ENCODE results near the gene CAMK2N2. TPM values are rescaled to one million over a fixed set of nuclear protein-coding genes. Genes with fewer than 3 reads are reported as not detected.

The CAMK2N2 gene
- total RNA-seq, 1 donor from 2014 or later, result 2.6 TPM

- peak overlapping the region; percentile 88 for H3K4me3 ChIP-seq (ENCODE audit: insufficient read depth, low read depth, low read length)
- peak overlapping the region; percentile 100 for H3K4me2 ChIP-seq (ENCODE audit: low read length)
- H2AFZ ChIP-seq (ENCODE audit: low read depth, low read length), result peak overlapping the region; percentile 96
- no peaks in the 10 kb centered on the region for H3K9me3 ChIP-seq (ENCODE audit: insufficient read depth, low read depth, low read length)
- peak; percentile 89 for TF ChIP-seq CTCF (IDR thresholded peaks at IDR 0.05; ENCODE audit: insufficient read depth, low read depth, low read length)
- no peak for TF ChIP-seq EZH2 (IDR thresholded peaks at IDR 0.05; ENCODE audit: insufficient read depth, low read length)
- peak overlapping the region; percentile 55 for H3K27ac Mint-ChIP-seq (ENCODE audit: unreplicated experiment)
- H3K27ac ChIP-seq (ENCODE audit: low read depth, low read length), result no peak overlapping the region
- H3K4me3 Mint-ChIP-seq (ENCODE audit: unreplicated experiment), result peak overlapping the region; percentile 95
- H3K4me1 Mint-ChIP-seq (ENCODE audit: low read depth, unreplicated experiment), result peaks cover 4% of the 10 kb centered on the region
- DNase-seq (ENCODE audit: low read depth) (peak; percentile 57), FAIRE-seq (no peak)
- peaks cover 12% of the 10 kb centered on the region for H3K79me2 ChIP-seq (ENCODE audit: insufficient read depth, low read length)
- H3K27me3 ChIP-seq (ENCODE audit: insufficient read depth, low read length), result no peaks in the 10 kb centered on the region
- peaks cover 20% of the 10 kb centered on the region for H4K20me1 ChIP-seq (ENCODE audit: insufficient read depth, low read length)
- no peaks in the 10 kb centered on the region for H3K9me3 Mint-ChIP-seq (ENCODE audit: unreplicated experiment)
- peaks cover 2% of the 10 kb centered on the region for H3K27me3 Mint-ChIP-seq (ENCODE audit: low read depth, unreplicated experiment)
- peaks cover 7% of the 10 kb centered on the region for H3K4me1 ChIP-seq (ENCODE audit: insufficient read depth, low read length)
- no peaks in the 10 kb centered on the region for H3K36me3 Mint-ChIP-seq (ENCODE audit: low read depth, unreplicated experiment)
- H3K36me3 ChIP-seq (ENCODE audit: insufficient read depth, low read length), result no peaks in the 10 kb centered on the region
- peak overlapping the region; percentile 96 for H3K9ac ChIP-seq (ENCODE audit: low read length)
Measured at GRCh38 chr3:184250167-184250828, 11.1 kb downstream of the CAMK2N2 start.

- H3K4me3 ChIP-seq (ENCODE audit: insufficient read depth, low read depth, low read length), result peak within 1 kb of the TSS; percentile 88
- peak within 1 kb of the TSS; percentile 98 for H2AFZ ChIP-seq (ENCODE audit: low read depth, low read length)
- no peak for TF ChIP-seq EZH2 (IDR thresholded peaks at IDR 0.05; ENCODE audit: insufficient read depth, low read length)
- TF ChIP-seq CTCF (IDR thresholded peaks at IDR 0.05; ENCODE audit: insufficient read depth, low read depth, low read length), result peak; percentile 34
- peaks cover 4% of the 10 kb centered on the region for H3K4me1 Mint-ChIP-seq (ENCODE audit: low read depth, unreplicated experiment)
- H3K27ac Mint-ChIP-seq (ENCODE audit: unreplicated experiment), result peak within 1 kb of the TSS; percentile 98
- H3K4me1 ChIP-seq (ENCODE audit: insufficient read depth, low read length), result peaks cover 7% of the 10 kb centered on the region
- no peaks in the 10 kb centered on the region for H3K9me3 Mint-ChIP-seq (ENCODE audit: unreplicated experiment)
- peaks cover 21% of the 10 kb centered on the region for H4K20me1 ChIP-seq (ENCODE audit: insufficient read depth, low read length)
- FAIRE-seq, result peak; percentile 78
- H3K27me3 ChIP-seq (ENCODE audit: insufficient read depth, low read length), result no peaks in the 10 kb centered on the region
- H3K36me3 ChIP-seq (ENCODE audit: insufficient read depth, low read length), result no peaks in the 10 kb centered on the region
- H3K36me3 Mint-ChIP-seq (ENCODE audit: low read depth, unreplicated experiment), result no peaks in the 10 kb centered on the region
- H3K79me2 ChIP-seq (ENCODE audit: insufficient read depth, low read length), result peaks cover 12% of the 10 kb centered on the region
- peak within 1 kb of the TSS; percentile 96 for H3K9ac ChIP-seq (ENCODE audit: low read length)
- H3K27ac ChIP-seq (ENCODE audit: low read depth, low read length), result peak within 1 kb of the TSS; percentile 91
- peak; percentile 96 for DNase-seq (ENCODE audit: low read depth)
- peak within 1 kb of the TSS; percentile 100 for H3K4me2 ChIP-seq (ENCODE audit: low read length)
- no peaks in the 10 kb centered on the region for H3K9me3 ChIP-seq (ENCODE audit: insufficient read depth, low read depth, low read length)
- H3K4me3 Mint-ChIP-seq (ENCODE audit: unreplicated experiment), result peak within 1 kb of the TSS; percentile 95
- no peaks in the 10 kb centered on the region for H3K27me3 Mint-ChIP-seq (ENCODE audit: low read depth, unreplicated experiment)
Measured at GRCh38 chr3:184249412-184250166, 11.8 kb downstream of the CAMK2N2 start, which contains the start of gene EEF1AKMT4. Gene EEF1AKMT4, plus strand, starts transcription at chr3:184249672. Its CDS starts 23 bp downstream, at chr3:184249695.

All from astrocyte (in vitro differentiated cells and primary cell).